Skeletal muscle satellite cell (primary cell): ENCODE data around the gene NEFH.

Experiments used
- H3K27me3 ChIP-seq: 2 replicates; pipeline ENCODE4 v1.7.0; 2013; ENCODE audit warnings: low read length; ENCODE audit not compliant: control insufficient read depth, insufficient read depth
- H3K36me3 ChIP-seq: 2 replicates; pipeline ENCODE4 v1.7.0; 2013; ENCODE audit warnings: mild to moderate bottlenecking, control low read depth, low read length; ENCODE audit not compliant: insufficient read depth
- H3K4me1 ChIP-seq: 2 replicates; pipeline ENCODE4 v1.7.0; 2013; ENCODE audit warnings: low read length; ENCODE audit not compliant: control insufficient read depth, insufficient read depth
- H3K4me2 ChIP-seq: 2 replicates; pipeline ENCODE4 v1.7.0; 2013; ENCODE audit warnings: mild to moderate bottlenecking, low read length
- H3K4me3 ChIP-seq: 2 replicates; pipeline ENCODE4 v1.7.0; 2013; ENCODE audit warnings: low read length
- H3K9ac ChIP-seq: 2 replicates; pipeline ENCODE4 v1.7.0; 2013; ENCODE audit warnings: mild to moderate bottlenecking, low read depth, low read length, moderate library complexity
- H3K9me3 ChIP-seq: replicated peaks from 2 replicates; pipeline ENCODE4 v1.7.0; 2013; ENCODE audit warnings: mild to moderate bottlenecking, control low read depth, low read length

The NEFH gene

DNA sequence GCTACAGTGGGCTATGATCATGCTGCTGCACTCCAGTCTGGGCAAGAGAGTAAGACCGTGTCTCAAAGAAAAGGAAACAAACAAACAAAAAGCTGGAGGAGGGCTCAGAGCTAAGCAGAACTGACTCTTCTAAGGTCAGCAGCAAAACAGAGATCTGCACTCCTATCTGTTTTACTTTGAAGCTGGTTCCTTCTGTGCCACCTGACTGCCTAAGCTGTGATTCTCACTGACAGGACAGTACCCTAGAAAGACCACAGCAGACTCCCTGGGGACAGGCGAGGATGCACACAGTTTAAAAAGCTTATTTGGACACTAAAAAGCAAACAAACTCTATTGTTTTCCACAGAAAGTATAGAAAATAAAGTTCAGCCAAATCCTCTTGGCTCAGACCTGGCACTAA, 30.5 kb downstream of the NEFH start:
- Histone ChIP-seq H3K9me3 (no peaks in the 10 kb centered on the region), H3K9ac (no peak overlapping the region), H3K4me1 (no peaks in the 10 kb centered on the region), H3K4me2 (no peak overlapping the region), H3K4me3 (no peak overlapping the region), H3K27me3 (no peaks in the 10 kb centered on the region), H3K36me3 (peaks cover 54% of the 10 kb centered on the region)

DNA sequence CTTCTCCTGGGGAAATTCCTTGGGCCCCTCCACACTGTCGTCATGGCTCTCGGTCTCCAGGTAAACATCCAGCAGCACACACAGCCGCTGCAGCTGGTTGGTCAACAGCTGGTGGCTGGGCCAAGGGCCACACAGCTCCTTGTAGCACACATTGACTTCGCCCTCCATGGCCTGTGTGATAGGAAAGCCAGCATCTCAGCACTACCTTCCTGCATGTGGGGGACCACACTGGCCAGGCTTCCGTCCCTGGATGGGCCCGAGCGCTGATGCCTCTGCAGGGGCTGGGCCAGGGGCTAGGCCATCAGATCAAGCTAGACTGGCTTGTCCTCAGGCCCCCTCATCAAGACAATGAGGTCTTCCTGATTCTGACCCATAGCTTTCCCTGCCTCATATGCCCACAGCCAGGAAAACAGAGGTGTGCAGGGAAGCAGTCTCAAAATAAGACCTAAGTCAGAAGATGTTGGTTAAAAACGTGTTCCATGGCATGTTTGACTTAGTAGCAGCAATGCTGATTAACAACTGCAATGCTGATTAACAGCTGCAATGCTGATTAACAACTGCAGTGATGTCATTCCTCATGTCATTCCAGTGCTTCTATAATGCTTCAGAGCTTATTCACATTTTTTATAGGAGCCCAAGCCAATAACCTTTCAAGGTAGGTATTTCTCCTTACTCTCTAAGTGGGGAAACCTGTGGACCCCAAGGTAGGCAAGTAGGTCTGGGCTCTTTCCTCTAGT, 31.3 kb downstream of the NEFH start:
- H3K4me1 ChIP-seq, result no peaks in the 10 kb centered on the region
- peaks cover 61% of the 10 kb centered on the region for H3K36me3 ChIP-seq
- no peak overlapping the region for H3K9ac ChIP-seq
- H3K4me3 ChIP-seq, result no peak overlapping the region
- no peaks in the 10 kb centered on the region for H3K27me3 ChIP-seq
- H3K9me3 ChIP-seq, result no peaks in the 10 kb centered on the region
- no peak overlapping the region for H3K4me2 ChIP-seq

DNA sequence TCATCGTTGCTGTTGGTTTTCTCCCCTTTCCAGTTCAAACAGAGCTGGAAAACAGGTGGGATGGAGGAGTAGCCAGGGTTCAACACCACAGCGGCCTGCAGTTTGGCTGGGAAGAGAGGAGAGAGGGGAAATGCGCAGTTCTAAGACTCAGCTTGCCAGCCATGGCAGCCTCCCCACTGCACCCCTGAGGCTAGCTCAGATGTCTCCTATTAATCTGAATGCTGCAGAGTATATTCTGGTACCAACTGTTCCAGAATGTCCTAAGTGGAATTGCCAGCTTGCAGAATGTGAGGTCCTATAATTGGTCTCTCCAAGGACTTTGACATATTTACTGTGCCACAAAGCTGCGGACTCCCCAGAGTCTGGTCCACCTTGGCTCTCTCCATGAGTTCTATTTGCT, 32.0 kb downstream of the NEFH start:
- Histone ChIP-seq H3K4me1 (no peaks in the 10 kb centered on the region), H3K9ac (no peak overlapping the region), H3K27me3 (no peaks in the 10 kb centered on the region), H3K9me3 (no peaks in the 10 kb centered on the region), H3K4me3 (no peak overlapping the region), H3K4me2 (no peak overlapping the region), H3K36me3 (peaks cover 65% of the 10 kb centered on the region)

DNA sequence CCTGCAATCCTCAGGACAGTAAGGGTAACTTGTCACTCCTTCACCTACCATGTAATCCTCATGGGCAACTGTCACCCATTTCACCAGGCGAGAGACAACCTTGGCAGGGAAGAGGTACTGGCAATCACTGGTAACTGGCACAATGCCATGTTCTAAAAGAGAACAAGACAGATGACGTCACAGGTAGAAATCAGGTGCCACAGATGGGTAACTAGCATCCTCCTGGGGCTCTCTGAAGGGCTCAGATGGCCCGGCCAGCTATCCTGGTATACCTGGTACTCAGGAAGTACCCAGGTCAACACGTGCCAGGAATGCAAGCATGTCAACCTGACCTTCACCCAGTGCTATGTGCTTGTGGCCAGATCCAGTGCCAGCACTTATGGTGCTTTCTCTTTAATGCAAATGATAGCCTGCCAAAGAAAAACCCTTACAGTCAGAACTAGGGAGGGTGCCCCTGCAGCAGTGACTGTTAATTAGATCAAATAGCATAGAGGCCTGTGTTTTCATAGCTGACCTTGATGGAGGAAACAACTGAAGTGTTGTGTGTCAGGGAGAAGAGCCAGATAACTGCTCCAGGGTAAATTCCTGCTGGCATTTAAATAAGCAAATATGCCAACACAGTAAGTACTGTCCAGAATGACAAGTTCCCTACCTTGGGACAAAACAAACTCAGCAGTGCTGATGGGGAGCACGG, 37.3 kb downstream of the NEFH start:
- no peak overlapping the region for H3K9ac ChIP-seq
- no peaks in the 10 kb centered on the region for H3K27me3 ChIP-seq
- no peaks in the 10 kb centered on the region for H3K9me3 ChIP-seq
- H3K4me1 ChIP-seq, result peaks cover 8% of the 10 kb centered on the region
- no peak overlapping the region for H3K4me3 ChIP-seq
- no peak overlapping the region for H3K4me2 ChIP-seq
- H3K36me3 ChIP-seq, result peaks cover 61% of the 10 kb centered on the region

DNA sequence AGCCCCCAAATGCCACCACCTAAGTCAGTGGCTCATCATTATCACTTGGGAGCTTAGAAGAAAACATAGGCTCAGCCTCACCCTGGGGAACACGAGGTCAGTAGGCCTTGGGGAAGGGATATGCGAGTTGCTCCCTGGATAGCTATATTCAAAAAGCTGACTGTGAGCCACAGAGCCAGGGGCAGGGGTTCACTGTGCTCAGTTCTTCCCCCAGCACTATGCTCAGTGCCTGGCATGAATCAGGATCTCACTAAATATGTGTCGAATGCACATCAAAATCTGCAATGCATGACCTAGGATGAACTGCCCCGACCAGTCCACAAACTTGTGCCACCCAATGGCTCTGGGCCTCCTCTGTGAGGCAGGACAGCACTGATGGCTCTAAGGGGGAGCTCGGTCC, 38.4 kb downstream of the NEFH start:
- H3K27me3 ChIP-seq, result no peaks in the 10 kb centered on the region
- H3K9me3 ChIP-seq, result no peaks in the 10 kb centered on the region
- H3K36me3 ChIP-seq, result peaks cover 59% of the 10 kb centered on the region
- no peak overlapping the region for H3K9ac ChIP-seq
- no peak overlapping the region for H3K4me3 ChIP-seq
- no peak overlapping the region for H3K4me2 ChIP-seq
- H3K4me1 ChIP-seq, result peaks cover 8% of the 10 kb centered on the region

DNA sequence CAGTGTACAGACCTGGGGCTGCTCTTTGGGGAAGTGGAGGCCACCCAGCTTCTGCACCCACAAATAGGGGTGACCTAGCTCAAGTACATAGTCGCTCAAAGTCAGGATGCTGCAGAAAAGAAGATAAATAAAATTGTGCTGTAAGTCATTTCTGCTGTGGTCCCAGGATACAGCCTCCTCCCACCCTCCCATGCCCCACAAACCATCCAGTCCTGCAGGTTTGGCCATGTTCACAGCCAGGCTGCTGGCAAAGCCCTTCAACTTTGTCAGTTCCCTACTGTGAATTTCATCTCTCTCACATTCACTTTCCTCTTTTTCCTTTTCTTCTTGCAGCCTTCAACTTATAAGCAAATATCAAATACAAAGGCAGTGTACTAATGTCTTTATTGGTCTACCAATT, 40.0 kb downstream of the NEFH start:
- H3K9me3 ChIP-seq, result no peaks in the 10 kb centered on the region
- no peak overlapping the region for H3K9ac ChIP-seq
- H3K4me1 ChIP-seq, result peaks cover 8% of the 10 kb centered on the region
- no peaks in the 10 kb centered on the region for H3K27me3 ChIP-seq
- peaks cover 75% of the 10 kb centered on the region for H3K36me3 ChIP-seq
- H3K4me3 ChIP-seq, result no peak overlapping the region
- no peak overlapping the region for H3K4me2 ChIP-seq

DNA sequence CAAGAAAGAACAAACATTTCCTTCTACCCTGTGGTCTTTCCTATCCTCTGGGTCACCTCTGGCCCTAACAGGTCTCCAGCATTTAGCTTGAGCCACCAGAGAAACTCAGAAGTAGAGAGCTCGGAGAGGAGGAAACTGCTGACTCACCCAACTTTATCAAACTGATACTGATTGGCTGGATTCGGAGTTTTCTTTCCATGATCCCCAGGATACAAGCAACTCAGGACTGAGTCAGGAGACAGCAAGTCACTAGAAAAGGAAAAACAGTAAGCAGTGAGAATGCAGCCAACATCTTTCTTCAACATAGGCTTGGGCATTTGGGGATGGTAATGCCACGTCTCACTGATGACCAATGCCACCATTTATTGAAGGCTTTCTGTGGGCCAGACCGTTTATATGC, 40.8 kb downstream of the NEFH start:
- no peak overlapping the region for H3K4me2 ChIP-seq
- no peaks in the 10 kb centered on the region for H3K9me3 ChIP-seq
- H3K4me3 ChIP-seq, result no peak overlapping the region
- H3K4me1 ChIP-seq, result peaks cover 8% of the 10 kb centered on the region
- peaks cover 77% of the 10 kb centered on the region for H3K36me3 ChIP-seq
- no peaks in the 10 kb centered on the region for H3K27me3 ChIP-seq
- no peak overlapping the region for H3K9ac ChIP-seq

DNA sequence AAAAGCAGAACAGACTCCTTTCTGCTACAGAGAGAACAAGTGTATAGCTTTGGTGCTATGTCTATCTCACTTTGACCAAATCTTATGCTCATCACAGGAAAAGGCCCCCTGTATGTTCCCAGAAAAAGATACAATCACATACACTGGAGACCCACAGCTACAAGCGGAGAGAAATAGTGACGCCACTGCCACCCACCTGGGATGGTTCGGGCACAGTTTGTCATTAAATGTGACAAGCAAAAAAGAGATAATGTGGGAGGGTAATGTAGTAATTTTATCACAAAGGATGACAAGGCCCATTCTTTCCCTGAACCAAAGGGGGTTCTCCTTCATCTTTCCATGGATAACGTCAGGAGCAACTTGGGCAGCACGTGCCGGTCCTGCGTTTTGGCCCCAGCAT, 41.5 kb downstream of the NEFH start:
- Histone ChIP-seq H3K9ac (no peak overlapping the region), H3K9me3 (no peaks in the 10 kb centered on the region), H3K4me1 (peaks cover 8% of the 10 kb centered on the region), H3K27me3 (no peaks in the 10 kb centered on the region), H3K4me3 (no peak overlapping the region), H3K36me3 (peaks cover 73% of the 10 kb centered on the region), H3K4me2 (no peak overlapping the region)

DNA sequence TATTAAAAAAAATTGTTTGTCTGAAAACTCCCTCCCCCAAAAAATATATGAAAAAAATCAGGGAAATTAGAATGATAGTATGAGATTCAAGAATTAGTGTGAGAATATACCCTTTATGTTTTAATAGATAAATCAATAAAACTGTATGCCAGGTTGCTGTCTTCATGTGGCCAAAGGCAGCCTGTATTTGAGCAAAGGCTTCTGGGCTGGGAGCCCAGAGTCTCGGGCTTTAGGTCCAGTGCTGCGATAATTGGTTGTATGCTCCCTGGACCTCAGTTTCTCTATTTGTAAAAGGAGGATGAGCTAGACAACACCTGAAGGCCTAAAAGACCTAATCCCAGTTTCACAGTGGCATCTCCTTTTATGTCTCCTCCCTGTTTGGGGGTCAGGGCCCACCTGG, 43.7 kb downstream of the NEFH start:
- Histone ChIP-seq H3K4me3 (no peak overlapping the region), H3K9me3 (no peaks in the 10 kb centered on the region), H3K36me3 (peaks cover 74% of the 10 kb centered on the region), H3K27me3 (no peaks in the 10 kb centered on the region), H3K4me2 (no peak overlapping the region), H3K9ac (no peak overlapping the region), H3K4me1 (peaks cover 8% of the 10 kb centered on the region)

DNA sequence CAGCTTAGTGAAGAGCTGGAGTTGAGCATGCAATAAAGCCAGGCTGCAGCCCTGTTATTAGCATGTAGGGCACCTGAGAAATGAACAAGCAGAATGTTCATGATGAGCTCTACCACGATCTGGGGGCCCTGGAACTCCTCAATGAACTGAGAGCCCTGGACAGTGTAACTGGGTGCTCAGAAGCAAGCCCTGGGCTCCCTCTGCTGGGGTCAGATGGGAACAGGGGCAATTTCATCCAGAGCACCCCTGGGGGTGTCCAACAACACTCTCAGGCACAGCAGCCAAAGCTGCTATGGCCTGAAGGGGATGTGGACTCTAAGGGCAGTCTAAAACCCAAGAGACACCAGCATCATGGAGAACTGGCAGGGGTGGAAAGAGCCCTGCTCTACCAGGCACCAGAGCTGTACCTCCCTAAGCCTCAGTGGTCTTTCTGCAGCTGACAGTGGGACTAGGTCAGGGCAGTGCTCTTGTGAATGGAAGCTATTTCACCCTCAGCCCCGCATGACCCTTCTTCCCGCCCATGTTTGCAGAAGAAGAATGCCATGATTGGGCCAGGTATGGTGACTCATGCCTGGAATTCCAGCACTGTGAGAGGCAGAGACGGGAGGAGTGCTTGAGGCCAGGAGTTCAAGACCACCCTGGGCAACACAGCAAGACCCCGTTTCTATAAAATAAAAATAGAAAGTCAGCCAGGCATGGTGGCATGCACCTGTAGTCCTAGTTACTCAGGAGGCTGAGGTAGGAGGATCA, 44.6 kb downstream of the NEFH start:
- Histone ChIP-seq H3K4me1 (peaks cover 8% of the 10 kb centered on the region), H3K36me3 (peaks cover 76% of the 10 kb centered on the region), H3K27me3 (no peaks in the 10 kb centered on the region), H3K9me3 (no peaks in the 10 kb centered on the region), H3K4me2 (no peak overlapping the region), H3K4me3 (no peak overlapping the region), H3K9ac (no peak overlapping the region)

DNA sequence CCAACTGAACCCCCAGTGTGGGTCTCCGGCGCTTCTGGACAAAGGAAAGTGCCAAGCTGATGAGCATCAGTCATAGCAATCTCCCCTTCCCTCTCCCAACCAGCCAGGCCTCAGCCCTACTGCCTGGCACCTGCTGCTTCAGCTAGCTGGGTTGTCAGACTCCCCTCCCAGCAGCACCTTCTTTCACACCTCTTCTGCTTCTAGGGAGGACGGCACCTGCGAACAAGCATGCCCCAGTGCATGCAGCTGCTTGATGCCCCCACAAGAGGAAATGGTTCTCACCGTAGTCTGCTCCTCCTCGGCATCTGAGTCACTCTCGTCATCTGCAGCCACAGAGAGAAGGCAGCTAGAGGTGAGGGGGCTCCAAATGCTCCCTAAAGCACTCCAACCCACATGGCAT, 48.1 kb downstream of the NEFH start:
- Histone ChIP-seq H3K4me3 (no peak overlapping the region), H3K4me1 (no peaks in the 10 kb centered on the region), H3K27me3 (no peaks in the 10 kb centered on the region), H3K9me3 (no peaks in the 10 kb centered on the region), H3K4me2 (no peak overlapping the region), H3K9ac (no peak overlapping the region), H3K36me3 (peaks cover 80% of the 10 kb centered on the region)
